RCC 7860 (cell line): ENCODE measurements around the gene MRPS25.

Experiments
- DNase-seq: peaks from one replicate; pipeline ENCODE4 v3.0.0-alpha.2; 2015; ENCODE audit warnings: low spot score
- FAIRE-seq: peaks from 2 replicates; lab custom pipeline; 2012; peaks lifted over from hg19 to GRCh38; lab: Jason Lieb, UNC

The MRPS25 gene

DNA sequence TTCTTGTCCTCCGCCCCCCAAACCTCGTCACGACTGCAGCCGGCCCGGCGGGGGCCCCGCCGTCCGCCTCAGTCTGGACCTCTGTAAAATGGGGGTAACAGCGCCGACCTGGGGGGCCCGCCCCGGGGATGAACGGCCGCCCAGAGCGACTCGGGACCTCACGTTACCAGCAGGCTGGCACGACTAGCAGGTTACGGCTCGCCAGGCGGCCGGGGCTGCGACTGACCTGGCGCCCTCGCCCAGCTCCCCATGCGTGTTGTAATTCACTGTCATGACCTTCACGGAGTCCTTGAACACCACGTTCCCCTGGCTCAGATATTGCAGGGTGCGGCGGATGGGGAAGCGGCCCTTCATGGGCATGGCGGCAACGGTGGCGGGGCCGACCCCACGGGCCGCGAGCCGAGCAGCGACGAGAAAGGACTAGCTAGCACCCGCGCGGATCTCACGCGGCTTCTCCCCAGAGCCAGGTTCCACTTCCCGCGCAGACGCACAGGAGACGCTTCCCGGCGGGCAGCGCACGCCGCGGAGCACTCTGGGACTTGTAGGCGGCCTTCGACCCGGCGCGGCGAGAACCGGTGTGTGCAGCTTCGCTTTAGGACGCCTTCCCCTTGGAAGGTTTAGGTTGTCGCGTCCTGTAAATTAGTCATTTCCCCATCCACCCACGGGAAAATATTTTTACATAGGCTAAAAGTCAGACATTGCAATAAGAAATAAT, at the start of gene MRPS25:
TSS of gene MRPS25 (minus strand) at position 481 of the 715 bp plus-strand sequence. CDS start at position 360, 121 bp downstream.
- DNase-seq (peak; percentile 75), FAIRE-seq (no peak)

DNA sequence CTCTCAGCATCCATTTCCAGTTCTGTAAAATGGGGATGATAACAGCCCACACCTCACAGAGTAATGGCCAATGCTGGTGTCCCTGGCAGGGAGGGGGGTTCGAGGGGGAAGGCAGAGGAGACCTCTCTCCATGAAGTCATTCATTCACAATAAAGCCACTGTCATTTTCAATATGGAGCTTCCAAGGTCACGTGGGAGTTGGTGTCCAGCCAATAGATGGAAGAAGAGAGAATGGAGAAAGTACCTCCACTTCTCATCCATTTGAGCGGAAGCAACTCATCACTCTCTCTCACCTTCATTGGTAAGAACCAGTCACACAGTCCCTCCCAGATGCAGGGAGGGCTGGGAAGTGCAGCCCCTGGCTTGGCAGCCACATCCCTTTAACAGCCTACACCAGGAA, 48.8 kb upstream of the MRPS25 start:
- no peak for FAIRE-seq
- no peak for DNase-seq

GRCh38 chr3:15113471-15113870, 48.4 kb upstream of the MRPS25 start:
- no peak for FAIRE-seq
- DNase-seq, result no peak

- DNase-seq, result no peak
- FAIRE-seq, result no peak
Observed at GRCh38 chr3:15112011-15112410, 46.9 kb upstream of the MRPS25 start.

DNA sequence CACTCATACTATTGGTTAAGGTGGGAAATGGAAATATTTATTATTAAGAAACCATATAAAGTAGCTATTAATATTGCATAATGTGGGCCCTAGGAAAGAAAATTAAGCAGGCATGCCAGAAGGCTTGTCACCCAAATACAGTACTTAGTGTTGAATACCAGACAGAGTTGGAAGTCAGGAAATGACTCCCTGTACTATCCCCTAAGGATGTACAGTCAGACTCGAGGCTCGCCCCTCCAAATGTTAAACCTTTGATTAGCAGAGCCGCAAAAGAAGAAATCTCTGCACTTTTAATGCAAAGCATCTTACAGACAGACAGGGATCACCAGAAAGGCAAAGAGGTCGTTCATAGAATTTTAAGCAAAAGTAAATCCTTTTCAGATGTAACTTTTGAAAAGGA, 45.1 kb upstream of the MRPS25 start:
- no peak for FAIRE-seq

GRCh38 chr3:15108869-15109268, 43.8 kb upstream of the MRPS25 start:
- DNase-seq (no peak), FAIRE-seq (no peak)

More for the DNA sequence above, 45.1 kb upstream of the MRPS25 start:
- no peak for DNase-seq

DNA sequence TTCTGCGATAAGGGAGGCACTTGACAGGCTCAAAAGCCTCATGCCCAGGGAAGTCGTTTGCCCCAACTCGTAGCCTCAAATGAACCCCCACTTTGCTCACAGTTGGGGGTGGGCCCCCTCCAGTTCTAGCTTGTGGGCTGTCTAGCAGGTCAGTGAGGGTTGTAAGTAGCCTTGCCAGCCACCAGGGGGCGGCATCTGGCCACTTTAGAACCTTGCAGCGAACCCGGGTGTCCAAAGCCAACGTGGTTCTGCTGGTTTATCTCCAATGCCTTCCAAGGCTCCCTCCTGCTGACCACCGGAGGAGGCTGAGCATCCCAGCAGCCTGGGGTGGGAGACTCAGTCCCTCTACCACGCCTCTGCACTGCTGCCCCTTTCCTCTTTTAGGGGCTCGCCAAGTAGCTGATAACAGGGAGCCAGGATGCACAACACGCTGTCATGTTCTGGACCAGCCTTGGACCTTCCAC, 43.0 kb upstream of the MRPS25 start:
- DNase-seq (peak; percentile 26), FAIRE-seq (no peak)

DNA sequence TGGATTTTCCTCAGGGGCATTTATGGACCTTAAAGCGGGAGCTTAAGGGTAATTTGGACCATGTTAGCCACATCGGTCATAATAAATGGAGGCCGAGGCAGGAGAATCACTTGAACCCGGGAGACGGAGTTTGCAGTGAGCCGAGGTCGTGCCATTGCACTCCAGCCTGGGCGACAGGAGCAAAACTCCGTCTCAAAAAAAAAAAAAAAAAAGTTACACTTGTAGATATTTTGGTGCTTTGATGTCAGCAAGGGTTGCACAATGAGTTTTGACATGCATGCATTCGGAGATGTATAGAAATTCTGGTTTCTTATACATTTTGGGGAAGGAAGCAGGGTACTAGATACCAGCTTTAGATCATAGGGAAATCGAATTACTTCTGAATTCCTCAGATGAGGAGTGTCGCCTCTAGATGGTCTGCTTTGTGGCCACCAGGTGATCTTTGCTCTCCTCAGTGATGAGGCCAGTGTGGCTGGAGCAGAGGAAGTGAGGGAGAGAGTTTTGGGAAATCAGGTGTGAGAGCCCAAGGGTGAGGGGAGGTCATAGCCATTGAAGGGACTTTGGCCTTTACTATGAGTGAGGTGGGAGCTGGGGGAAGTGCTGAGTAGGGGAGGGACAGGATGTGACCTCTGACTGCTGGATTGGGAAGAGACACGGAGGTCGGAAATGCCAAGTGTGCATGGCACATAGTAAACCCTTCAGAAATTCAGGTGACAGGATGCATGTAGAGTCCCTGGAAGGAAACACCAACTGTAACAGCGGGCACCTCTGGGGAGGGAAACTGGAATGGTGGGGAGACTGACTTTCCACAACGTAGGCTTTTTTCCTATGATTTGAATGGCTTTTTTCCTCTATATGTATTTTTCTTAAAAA, 42.2 kb upstream of the MRPS25 start:
- DNase-seq, result no peak
- FAIRE-seq, result no peak

- FAIRE-seq (no peak), DNase-seq (no peak)
Observed at GRCh38 chr3:15102836-15103235, 37.7 kb upstream of the MRPS25 start.

DNA sequence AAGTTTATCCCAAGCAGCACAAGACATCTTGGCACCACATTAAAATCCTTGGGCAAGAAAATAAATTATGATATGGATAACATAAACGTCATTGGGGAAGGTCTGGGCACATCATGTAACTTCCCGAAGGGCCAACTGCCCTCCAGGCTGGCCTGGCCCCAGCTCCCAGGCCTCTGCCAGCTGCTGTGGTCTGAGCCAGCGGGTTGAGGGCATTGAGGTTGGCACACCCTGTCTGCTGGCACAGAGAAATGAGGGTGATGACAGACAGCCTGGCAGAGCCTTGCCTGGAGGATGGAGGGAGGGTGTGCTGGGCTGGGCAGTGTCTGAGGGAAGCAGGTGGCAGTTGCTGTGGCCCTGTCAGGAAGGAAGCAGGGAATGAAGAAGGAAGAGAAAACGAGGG, 37.1 kb upstream of the MRPS25 start:
- DNase-seq (no peak), FAIRE-seq (no peak)

DNA sequence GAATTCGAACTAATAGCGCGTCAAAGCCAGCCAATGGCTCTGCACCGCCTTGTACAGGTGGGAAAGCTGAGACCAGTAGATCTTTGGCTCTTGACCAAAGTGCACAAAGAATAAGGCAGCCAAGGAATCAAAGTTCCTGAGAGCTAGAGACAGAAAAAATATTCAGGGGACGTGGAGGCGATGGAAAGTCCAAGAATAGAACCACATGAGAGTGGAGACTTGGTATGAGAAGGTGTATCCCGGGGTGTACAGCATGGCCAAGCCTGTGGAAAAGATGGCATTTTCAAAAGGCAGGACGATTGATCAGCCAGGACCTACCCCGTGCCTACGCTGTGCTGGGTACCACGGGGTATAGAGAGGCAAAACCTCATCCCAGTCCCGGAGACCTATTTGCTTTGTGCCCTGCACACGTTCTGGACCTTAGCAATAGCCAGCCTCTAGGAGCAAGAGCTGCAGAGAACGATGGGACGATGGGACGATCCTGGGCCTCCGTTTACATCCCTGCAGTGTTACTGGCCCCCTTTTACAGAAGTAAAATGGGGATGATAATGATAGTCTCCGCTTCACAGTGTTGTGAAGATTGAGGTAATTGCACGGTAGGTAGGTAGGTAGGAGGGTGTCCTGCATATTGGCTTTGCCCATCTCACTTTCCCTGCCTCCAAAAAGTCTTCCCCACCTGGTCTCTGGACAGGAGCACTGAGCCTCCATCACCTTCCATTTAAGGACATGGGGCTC, 34.4 kb upstream of the MRPS25 start:
- FAIRE-seq, result no peak
- DNase-seq, result no peak

DNA sequence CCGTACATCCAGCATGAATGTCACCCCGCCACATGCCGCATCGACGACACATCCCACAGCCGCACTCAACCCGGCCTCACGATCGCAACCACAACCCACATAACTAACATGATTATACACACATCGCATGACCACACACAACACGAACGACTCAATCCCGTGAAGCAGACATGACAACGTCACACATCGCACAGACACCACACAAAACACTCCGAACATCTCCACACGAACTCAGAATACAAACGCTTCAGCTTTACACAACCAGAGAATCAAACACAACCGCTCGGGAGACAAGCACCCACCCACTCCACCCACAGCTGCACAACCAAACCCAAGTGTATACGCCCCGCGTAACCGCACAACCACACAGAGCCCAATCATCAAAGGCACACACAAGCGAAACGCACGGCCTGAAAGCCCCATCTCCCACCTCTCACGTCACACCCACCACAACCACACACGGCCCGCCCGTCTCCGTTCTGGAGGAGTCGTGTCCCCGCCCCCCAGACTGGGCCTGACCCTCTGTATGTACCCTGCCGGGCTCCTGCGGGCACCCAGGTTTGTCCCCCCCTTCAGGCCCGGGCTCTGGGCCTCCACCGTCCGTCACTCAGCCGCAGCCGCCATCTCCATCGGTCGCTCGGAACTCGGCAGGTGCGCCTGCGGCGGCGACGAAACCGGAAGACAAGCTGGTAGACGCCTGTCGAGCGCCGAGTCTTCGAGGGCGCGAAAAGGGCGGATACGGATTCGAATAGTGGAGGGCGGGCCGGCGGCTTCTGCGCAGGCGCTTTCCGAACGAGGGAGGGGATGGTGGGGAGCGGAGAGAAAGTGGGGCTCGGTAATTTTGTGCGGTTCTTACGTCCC, 33.6 kb upstream of the MRPS25 start, which contains the start of gene RBSN:
TSS of gene RBSN (minus strand) at position 646 of the 861 bp plus-strand sequence. CDS start 3,028 bp downstream, outside the sequence.
- DNase-seq (peak; percentile 75), FAIRE-seq (no peak)

DNA sequence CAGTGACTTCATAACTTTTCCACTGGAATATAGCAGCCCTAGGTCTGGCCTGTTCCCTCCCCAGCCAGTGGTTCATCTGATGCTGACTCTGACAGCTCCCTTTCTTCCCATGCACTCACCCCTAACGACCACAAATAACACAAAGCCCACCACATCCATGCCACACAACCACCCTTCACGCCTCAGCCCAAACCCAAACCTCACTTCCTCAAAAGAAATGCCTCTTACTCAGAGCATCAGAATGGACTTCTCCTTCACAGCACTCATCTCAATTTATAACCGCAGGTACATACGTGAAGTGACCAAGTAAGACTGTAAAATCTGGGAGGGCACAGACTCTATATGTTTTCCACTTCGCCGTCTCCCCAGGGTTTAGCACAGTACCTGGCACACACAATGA, 32.8 kb upstream of the MRPS25 start:
- DNase-seq (peak; percentile 44), FAIRE-seq (no peak)

DNA sequence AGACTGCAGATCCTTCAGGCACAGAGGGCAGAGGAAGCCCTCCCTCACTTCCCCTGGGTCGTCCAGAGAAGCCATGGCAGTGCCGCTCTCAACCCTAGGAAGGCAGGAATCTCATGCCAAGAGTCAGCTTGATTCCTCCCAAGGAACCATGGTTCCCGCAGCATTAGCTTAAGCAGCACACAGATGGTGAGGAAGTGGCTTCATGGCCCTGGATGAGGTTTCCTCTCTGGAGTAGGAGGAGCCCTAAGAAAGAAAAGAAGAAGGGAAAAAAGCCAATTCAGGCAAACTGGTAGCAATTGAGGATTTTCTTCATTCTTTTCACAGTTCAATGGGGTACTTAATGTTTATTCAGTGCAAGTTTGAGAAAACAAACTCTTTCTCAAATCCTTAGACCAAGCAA, 30.9 kb upstream of the MRPS25 start:
- FAIRE-seq, result no peak
- no peak for DNase-seq

DNA sequence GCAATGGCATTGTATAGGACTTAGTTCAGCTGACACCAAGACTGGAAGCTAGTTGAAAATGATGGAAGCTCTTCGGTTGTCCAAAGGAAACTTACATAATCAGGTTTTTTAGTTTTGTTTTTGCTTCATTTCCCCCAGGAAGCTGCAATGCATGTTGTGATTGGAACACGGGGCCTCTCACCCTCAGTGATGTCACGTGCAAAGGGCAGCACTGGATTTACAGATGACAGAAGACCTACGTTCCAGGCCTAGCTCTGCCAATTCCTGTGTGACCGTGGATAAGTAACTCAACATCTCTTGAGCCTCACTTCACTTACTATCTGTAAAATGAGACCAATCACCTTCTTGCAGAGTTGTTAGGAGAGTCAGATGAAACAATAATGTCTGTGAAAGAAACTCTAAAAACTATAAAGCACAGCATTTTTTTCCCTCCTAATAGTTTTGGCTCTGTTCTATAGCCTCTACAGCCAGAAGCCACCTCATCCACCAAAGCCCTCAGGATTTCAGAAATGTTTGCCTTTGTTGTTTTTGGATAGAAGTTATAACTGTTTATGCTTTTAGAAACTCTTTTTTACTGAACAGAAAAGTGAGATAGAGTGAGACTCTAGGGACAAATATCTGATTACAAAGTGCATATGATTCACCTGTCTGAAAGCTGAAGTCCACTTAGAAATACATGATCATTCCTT, 29.2 kb upstream of the MRPS25 start:
- FAIRE-seq, result no peak
- DNase-seq, result no peak

DNA sequence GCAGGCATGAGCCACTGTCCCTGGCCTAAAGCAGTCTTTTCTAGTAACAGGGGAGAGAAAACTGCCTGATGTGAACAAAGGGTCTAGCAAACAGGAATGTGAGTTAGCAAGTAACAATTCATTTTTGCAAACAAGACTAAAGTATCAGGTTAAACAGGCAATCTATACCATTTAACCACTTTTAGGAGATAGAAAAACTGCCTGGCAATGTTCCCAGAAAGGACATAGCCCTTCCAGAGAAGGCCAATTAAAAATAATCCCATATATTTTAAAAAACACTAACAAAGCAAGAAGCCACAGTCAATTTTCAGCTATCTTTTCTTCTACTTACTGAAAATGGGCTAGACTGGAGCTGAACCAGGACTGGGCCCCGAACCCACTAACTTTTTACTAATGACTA, 27.6 kb upstream of the MRPS25 start:
- no peak for DNase-seq
- FAIRE-seq, result no peak

- DNase-seq, result no peak
- no peak for FAIRE-seq
Observed at GRCh38 chr3:15091575-15091974, 26.5 kb upstream of the MRPS25 start.

- DNase-seq, result no peak
Observed at GRCh38 chr3:15089201-15089600, 24.1 kb upstream of the MRPS25 start.

GRCh38 chr3:15086699-15087098, 21.6 kb upstream of the MRPS25 start:
- FAIRE-seq (no peak), DNase-seq (no peak)

More at GRCh38 chr3:15089201-15089600, 24.1 kb upstream of the MRPS25 start:
- no peak for FAIRE-seq

- DNase-seq (no peak), FAIRE-seq (no peak)
Observed at GRCh38 chr3:15086263-15086662, 21.1 kb upstream of the MRPS25 start.
